GM21717 (cell line): Measurements from ENCODE around the gene ZNF648.
"Not testable (repeated sequence)": the region's sequence is repeated elsewhere in the genome, so short reads cannot be mapped to it uniquely, and the experiment has no call there.

Experiments
- ATAC-seq: cut with Tn5 transposase; IDR thresholded peaks from one replicate; pipeline ENCODE4 v1.9.1; 2021; ENCODE audit warnings: mild to moderate bottlenecking, moderate library complexity; ENCODE audit not compliant: unreplicated experiment

Gene ZNF648, protein sequence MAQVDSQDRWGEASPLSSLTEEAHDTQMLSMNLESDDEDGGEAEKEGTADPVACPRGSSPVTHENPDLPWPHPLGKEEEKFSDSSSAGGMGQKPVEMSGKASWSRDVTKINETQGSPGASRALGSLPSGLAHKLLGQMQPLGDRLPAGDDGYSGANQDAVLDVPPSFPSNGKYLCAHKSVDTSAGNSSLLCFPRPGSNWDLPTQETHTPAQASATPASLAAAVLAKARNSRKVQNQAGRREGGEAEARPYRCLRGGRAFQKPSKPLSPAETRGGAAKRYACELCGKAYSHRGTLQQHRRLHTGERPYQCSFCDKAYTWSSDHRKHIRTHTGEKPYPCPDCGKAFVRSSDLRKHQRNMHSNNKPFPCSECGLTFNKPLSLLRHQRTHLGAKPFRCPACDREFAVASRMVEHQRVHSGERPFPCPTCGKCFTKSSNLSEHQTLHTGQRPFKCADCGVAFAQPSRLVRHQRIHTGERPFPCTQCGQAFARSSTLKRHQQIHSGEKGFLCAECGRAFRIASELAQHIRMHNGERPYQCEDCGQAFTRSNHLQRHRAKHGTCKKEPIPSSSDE

DNA sequence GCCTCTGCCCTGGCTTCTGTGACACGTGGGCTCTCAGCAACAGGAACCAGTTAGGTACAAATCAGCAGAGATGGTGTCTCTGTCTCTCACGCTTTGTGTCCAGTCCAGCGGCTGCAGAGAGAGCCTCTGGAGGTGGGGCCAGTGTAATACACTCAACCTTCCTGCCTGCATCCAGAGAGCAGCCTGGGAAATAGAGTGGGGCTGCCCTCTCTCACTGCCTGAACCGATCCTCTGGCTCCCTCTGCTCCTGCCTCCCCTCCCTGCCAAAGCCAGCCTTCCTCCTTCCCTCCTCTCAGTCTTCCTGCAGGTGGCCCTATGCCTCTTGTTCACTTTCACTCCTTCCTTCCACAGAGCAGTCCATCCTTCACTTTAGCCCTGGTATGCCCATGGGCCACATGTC lies at the start of gene ZNF648:
ZNF648 (minus strand) TSS at position 119 of the 400 bp plus-strand sequence. CDS start 3,702 bp downstream, outside the sequence.
- ATAC-seq = no peak

DNA sequence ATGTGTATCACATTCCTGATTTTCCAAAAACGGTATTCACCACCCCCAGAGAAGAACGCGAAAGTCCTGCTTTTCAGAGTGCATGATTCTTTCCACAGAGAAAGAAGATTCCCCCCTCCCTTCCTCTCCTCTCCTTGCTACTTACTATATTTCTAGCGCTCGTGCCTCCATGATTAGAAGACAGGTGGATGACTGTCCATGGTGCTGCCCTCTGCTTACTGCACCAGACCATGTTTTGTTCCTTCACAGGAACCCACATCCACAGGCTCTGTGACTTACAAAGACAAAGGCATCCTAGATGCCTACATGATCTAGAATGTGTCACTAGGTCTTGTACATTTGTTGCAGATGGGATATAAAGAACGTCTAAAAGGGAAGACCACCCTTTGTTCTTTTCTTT lies 49.1 kb upstream of the ZNF648 start:
- no peak for ATAC-seq

DNA sequence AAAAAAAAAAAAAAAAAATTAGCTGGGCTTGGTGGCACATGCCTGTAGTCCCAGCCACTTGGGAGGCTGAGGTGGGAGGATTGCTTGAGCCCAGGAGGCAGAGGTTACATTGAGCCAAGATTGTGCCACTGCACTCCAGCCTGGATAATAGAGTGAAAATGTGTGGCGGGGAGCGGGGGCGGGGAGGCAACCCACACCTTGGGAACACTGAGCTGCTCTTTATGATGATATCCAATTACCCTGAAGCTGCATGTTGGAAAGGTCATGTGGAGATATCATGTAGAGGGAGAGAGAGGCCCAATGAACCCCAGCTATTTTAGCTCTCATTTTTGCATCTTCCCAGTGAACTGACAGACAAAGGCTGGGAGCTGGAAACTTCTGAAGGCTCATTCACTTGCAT lies 48.3 kb upstream of the ZNF648 start:
- no peak for ATAC-seq

DNA sequence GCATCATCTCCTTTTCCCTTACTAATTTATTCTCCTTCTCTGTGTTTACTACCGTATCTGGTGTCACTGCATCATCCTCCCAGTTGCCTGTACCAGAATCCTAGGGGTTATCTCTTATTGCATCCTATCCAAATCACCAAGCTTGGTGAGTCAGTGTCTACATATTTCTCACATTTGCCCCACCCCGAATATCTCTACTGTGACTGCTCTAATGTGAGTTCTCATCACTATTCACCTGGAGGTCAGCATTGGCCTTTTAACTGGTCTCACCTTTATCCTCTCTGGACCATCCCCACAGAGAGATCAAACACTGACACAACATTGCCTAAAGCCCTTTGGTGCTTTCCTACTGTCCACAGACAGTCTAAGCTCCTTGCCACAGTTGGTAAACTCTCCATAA lies 45.7 kb upstream of the ZNF648 start:
- ATAC-seq = no peak

DNA sequence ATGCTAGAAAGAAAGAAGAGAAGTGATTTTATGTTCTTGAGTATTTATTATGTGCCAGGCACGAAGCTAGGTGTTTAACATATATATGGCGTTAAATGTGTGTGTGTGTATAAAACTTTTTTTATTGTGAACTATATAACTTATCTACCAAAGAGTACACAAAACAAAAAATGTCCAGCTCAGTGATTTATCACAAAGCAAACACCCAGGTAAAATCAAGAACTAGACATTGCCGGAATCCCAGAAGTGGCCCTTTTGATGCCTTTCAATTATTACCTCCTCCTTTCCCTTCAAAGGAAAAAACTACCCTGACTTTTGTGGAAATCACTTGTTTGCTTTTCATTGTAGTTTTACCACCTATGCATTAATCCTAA lies 40.5 kb upstream of the ZNF648 start:
- ATAC-seq = no peak

DNA sequence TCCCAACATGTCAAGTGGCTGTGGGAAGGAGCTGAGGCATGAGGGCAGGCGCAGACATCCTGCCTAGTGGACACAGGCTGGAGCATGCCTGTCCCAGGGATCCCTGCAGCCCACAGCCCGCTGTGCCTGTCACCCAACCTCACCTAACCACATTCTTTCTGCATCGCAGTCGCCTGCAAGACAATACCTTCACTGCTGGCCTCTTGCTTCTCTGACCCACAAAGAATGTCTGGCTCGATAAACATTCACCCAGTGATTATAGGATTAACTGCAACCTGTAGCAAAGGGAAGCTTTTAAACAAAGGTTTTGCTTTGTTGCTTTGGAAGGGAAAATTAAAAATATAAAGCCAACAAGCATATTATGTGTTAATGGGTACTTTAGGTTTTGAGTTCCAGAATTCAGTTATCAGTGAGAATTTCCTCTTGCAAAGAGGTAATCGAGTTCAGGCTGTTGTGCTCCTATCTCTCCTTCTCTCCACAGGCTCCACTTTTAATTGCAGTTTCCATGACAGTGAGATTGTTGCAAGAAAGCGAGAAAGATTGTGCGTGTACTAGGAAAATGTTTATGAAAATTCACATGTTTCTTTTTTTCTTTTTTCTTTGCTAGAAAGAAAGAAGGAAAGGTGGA lies 40.0 kb upstream of the ZNF648 start:
- no peak for ATAC-seq

DNA sequence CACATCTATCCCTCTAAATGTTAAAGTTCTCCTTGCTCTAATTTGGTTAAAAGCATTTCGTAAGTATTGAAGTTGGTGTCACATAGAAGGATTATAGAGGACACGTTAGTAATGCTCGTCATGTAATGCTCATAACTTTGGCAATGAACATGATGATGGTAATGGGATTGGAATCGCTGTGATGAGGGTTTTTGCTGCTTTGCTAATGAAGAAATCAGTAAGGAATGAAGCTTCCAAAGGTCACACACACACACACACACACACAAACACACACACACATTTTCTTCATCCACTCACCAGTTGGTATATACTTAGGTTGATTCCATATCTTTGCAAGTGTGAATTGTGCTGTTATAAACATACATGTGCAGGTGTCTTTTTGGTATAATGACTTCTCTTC lies 36.8 kb upstream of the ZNF648 start:
- no peak for ATAC-seq

DNA sequence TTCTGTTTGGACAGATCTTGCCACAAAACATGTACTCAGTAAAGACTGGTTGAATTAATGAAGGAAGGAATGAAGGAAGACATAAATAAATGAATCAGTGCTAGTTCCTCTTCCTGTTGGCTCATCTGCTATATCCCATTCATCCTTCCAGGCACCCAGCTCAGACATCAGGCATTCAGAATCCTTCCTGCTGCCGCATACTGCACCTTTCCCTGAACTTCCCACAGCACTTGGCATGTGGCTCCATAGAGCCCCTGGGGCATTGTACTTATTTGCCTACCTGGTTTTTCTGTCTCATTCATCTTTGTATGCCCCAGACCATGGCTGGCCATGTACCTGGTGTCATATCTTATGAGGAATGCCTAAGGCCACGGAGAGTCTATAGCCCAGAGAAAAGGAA lies 34.4 kb upstream of the ZNF648 start:
- ATAC-seq = no peak

DNA sequence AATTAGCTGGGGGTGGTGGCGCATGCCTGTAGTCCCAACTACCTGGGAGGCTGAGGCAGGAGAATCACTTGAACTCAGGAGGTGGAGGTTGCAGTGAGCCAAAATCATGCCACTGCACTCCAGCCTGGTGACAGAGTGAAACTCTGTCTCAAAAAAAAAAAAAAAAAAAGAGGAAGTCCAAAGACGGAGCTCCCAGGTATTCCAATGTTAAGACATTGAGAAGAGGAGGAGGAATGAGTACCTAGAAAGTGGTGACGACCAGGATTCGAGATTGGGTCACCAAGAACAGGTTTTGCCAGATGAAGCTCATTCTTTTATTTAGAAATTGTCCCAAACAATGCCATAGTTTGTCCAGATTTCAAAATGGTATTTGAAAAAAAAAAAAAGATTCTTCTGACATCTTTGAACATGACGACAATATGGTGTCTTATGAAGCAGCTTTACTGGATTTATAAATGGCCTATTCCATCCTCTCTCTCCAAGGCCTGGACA lies 33.0 kb upstream of the ZNF648 start:
- not testable (repeated sequence) for ATAC-seq

DNA sequence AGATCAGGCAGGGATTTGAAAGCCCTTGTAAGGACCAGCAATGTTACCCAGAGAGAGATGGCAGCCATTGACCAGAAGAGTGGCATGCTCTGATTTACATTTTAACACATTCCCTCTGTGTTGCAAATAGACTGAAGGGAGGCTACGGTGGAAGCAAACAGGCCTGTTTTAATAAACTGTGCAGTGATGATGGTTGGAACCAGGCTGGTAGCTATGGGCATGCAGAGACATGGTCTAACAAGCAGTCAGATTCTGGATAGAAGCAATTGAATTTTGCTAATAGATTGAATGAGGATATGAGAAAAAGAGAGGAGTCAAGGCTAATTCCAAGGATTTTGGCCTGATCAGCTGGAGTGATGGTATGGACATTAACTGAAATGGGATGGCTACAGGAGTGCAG lies 32.3 kb upstream of the ZNF648 start:
- ATAC-seq = no peak

DNA sequence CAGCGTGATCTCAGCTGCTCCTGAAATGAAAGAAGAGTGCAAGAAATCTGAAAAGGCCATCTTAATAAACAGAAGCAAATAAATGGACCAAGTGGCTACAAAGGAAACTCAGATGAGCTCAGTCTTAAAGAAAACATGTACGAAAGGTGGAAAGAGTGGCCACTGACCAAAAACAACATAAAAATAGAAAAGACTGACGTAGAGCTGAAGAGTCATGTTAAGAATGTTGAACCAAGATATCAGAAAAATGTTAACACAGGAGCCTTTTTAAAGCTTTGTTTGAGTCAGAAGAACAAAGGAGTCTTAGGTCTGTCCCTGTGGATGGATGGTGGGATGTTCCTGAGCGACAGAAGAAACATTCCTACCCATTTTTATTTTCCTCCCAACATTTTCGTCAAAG lies 30.8 kb upstream of the ZNF648 start:
- no peak for ATAC-seq

DNA sequence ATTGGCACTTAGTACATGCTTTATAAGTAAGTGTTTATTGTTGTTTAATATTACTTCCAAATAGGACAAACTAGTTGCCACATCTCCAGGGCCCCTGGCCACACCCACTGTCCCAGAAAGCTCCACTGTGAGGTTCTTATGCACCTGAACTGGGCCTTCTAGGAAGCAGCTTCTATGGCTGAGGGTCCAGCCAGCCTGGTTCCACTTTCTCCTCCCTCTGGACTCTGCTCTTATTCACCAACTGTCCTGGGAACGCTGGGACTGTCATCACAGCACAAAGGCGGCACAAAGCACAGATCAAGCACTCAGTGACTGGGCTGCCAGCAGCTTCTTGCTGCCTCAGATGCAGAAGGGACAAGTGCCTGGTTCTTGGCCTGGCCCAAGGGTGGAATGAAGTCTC lies 29.6 kb upstream of the ZNF648 start:
- no peak for ATAC-seq

DNA sequence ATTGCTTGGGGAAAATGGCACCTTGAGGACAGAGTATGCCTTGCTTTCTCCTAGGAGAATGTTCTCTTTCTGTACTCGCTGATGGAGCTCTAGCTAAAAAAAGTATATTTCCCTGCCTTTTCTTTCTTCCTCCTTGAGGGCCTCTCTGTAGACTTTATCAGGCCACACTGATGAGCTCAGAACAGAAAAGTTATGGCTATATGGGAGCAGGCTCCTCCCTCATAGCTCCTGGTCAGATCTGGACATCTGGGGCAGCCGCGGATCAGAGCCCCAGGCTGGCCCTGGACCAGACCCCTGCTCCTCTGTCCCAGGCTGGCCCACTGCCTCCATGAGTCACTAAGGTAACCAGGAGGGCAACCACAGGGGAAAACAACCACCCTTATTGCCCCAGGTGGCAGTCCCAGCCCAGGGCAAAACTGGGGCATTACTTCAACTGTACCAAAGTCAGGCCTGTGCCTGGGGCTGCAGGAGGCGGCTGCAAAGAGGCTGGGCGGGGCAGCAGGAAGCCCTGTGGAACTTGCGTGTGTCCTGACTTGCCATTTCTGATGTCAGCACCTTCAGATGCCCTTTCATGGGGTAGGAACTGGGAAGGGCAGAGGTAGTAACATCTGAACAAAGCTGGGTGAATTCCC lies 26.3 kb upstream of the ZNF648 start:
- no peak for ATAC-seq

DNA sequence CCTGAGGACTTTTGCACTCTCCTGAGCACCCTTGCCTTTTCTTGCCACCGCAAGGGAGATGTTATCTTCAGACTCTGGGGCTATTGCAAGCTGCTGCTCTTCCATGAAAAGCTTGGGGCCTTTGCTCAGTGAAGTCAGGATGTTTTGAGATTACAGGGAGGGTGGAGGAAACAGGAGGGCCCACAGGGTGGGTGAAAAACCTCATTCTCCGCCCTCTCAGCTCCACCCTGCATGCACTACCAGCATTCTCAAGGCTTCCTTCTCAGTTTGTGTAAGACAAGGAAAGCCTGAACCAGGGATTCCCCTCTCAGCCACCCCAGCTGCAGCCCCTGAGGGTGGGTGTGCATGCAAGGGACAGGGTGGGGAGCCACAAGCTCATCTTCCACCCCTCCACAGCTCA lies 25.8 kb upstream of the ZNF648 start:
- no peak for ATAC-seq

DNA sequence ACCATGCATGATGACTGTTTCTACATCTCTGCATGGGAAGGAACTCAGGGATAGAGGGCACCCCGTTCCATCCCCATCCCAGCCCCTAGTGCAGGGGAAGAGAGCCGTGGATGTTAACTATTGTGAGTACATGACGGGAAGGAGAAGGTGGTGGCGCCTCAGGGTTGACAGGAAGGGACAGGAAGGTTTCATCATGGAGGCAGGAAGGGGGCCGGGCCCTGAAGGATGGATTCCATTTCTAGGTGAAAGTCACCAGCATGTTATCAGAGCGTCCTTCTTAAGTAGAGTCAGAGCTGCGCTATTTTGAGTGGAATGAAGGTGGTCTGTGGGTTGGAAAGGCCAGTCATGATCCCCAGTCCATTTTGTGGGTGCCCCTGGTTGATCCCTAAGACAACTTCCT lies 25.1 kb upstream of the ZNF648 start:
- ATAC-seq = no peak

DNA sequence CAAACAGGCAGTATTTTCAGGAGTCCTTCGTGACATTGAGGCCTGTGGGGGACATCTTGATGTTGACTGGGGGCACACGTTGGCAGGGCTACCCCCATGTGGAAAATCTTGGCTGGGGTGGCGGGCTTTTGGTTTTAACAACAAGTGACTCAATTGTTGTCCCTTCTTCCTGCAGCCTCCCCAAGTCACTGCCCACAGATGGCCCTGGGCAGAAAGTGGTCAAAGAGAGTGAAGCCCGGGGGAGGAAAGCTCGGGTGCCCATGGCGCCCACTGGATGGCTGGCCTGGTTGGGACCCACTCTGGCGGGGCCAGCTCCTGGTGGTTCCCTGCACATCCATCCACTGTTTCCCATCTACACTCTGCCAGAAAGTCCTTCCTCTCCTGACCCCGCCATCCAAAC lies 24.6 kb upstream of the ZNF648 start:
- no peak for ATAC-seq

DNA sequence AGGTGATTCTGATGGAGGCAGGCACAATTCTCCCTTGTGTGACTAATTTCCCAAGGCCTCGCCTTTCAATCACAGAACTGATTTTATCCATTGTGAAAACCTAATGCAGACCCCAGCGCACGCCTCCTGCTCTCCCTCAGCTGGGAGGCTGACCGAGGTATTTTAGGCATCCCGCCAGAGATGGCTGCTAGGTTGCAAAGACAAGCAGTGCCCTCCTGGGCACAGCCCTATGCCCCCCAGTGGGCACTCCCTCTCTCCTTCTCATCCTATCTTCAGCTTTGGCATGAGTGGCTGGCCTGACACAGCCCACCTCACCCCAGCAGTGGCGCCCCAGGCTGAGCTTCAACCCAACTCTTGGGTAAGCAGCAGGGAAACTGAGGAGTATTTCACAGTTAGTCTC lies 24.2 kb upstream of the ZNF648 start:
- no peak for ATAC-seq

DNA sequence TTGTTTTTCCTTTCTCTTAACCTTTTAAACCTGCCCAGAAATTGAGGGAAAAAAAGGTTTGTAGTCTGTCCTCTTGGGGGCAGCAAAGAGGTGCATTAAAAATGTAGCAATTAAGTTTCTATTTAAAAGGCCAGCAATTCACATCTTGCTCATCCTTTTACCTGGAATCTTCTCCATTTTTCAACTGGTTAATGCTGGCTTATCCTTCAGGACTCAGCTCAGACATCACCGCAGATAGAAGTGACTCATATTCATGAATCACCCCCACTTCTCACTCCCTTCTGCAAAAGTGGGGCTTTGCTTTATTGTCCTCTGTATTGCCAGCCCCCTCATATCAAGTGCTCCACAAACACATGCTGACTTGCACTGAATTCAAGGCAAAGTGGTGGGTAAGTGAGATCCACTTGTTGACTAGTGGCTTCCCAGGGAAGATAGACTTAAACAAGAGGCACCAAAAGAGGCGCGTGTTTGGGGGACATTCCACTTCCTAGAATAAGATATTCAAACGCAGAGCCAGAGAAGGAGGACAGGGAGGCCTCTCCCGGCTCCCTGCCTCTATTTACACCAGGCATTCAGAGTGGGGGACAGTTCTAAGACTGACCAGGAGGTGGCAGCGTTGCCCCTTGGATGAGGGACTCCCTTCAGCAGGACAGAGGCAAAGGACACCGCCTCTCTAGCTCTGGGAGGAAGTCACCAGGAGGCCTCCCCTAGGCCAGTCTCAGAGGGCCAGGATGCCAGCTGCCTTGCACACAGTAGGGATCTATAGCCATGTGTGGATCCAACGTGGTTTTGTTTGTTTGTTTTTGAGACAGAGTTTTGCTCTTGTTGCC lies 23.2 kb upstream of the ZNF648 start:
- ATAC-seq = peak; percentile 75

DNA sequence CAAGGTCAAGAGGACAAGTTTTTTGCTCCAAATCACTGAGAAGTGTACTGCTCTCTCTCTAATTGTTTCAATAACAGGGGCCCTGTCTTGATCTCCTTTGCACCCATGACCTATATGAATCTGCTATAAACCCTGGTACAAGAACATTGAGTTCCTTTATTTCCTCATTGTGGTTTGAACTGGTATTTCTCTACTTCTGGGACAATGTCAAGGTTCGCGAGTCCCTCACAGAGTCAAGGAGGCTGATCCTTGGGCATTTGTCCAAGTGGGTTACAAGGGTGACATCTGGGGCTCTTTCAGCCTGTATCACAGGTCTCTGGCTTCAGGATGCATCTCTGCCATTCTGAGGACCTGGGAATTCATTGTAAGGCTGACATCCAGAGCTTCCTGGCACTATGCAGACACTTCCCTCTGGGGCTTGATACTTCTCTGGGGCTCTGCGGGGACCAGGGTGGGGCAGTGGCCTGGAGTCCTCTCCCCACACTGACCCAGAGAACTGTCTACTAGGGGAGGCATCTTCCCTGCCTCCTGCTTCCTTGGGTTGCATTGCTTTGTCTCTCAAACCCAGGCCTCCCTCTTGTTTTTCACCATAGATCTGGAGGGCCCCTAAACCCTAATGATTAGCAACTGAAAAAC lies 22.5 kb upstream of the ZNF648 start:
- ATAC-seq = no peak

DNA sequence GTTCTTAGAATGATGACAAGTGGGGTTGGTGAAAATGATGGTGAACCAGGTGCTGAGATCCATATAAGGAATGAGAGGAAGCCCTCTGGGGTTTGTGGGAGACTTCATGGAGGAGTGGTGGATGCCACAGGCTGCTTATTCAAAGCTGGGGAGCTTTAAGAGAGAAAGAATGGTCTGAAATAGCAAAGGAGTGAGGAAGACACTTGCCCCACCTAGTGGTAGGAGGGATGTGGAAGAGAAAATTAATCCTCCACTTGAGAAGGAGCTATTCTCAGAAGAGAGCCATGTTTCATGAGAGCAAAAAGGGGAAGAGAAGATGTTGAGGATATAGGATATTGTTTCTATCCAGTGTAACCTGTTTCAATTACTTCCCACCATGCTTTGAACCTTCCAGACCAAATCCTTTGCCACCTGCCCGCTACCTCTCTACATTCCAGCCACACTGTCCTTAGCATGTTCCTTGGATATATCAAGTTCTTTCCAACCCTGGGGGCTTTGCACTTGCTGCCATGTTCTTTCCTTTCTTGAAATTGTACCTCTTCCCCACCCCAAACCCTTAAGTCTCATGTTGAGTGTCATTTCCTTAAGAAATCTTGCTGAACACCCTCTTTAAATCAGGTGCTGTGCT lies 19.6 kb upstream of the ZNF648 start:
- no peak for ATAC-seq
